Gastrocnemius medialis (tissue), 4 donors: ENCODE data around the gene PRR33. TPM values are rescaled to one million over a fixed set of nuclear protein-coding genes. Genes with fewer than 3 reads are reported as not detected.
"Not testable (repeated sequence)": the region's sequence is repeated elsewhere in the genome, so short reads cannot be mapped to it uniquely, and the experiment has no call there.

Experiments
- ATAC-seq, 2 donors: fragments of 150-250 bp; one replicate each; pipeline ENCODE4 v1.9.1; 2016
- DNase-seq, 2 donors: peaks; one replicate each; pipeline ENCODE4 v3.0.0-alpha.2; 2019
- H3K27ac ChIP-seq, 4 donors: fragments of 200-600 bp; sonication (generic); 1 replicate in 1 of 4; 2 replicates in 3 of 4; pipeline ENCODE4 v1.5.1; 2016 to 2018; ENCODE audit warnings: mild to moderate bottlenecking in 2 of 4, moderate library complexity in 1 of 4
- H3K27me3 ChIP-seq, 3 donors: fragments of 200-600 bp; sonication (generic) in 2 of 3; 1 replicate in 1 of 3; 2 replicates in 2 of 3; pipeline versions ENCODE4 v1.5.1 to v1.6.0; 2016 to 2019; ENCODE audit warnings: mild to moderate bottlenecking in 1 of 3, moderate library complexity in 1 of 3
- H3K36me3 ChIP-seq, 2 donors: fragments of 200-600 bp; sonication (generic) in 1 of 2; one replicate each; pipeline ENCODE4 v1.5.1; 2017 to 2018
- H3K4me1 ChIP-seq, 2 donors: fragments of 200-600 bp; sonication (generic) in 1 of 2; one replicate each; pipeline ENCODE4 v1.5.1; 2016 to 2017; ENCODE audit warnings: mild to moderate bottlenecking in 2 of 2
- H3K4me3 ChIP-seq, 4 donors: fragments of 200-600 bp; sonication (generic) in 3 of 4; 1 replicate in 1 of 4; 2 replicates in 3 of 4; pipeline ENCODE4 v1.5.1; 2016 to 2019; ENCODE audit warnings: mild to moderate bottlenecking in 2 of 4
- H3K9me3 ChIP-seq, 3 donors: fragments of 200-600 bp; sonication (generic) in 2 of 3; 1 replicate in 1 of 3; 2 replicates in 2 of 3; pipeline ENCODE4 v1.5.1; 2016 to 2019
- CTCF ChIP-seq, 5 experiments: fragments of 450-650 bp in 3 of 5; fragments of 200-600 bp in 2 of 5; sonication (generic) in 2 of 5; IDR thresholded peaks in 4 of 5; conservative IDR thresholded peaks in 1 of 5; 1 replicate in 4 of 5; 2 replicates in 1 of 5; pipeline ENCODE4 v1.5.1; 2016 to 2019; ENCODE audit warnings: antibody characterized with exemption in 5 of 5, mild to moderate bottlenecking in 3 of 5, moderate library complexity in 3 of 5
- POLR2A ChIP-seq, 2 donors: fragments of 450-650 bp; IDR thresholded peaks; one replicate each; pipeline ENCODE4 v1.6.1; 2017; ENCODE audit warnings: antibody characterized with exemption in 2 of 2, mild to moderate bottlenecking in 2 of 2, moderate library complexity in 2 of 2
- in situ Hi-C, 4 donors: fragments of 200-750 bp; cut with MboI; loops; one replicate each; pipeline versions ENCODE4 v1.15.0 to v1.8.0; 2017; ENCODE audit warnings: low sequenced_read_pairs in 4 of 4
- intact Hi-C: fragments of 100-400 bp; cut with DNase I; formaldehyde crosslinking; loops from one replicate; pipeline ENCODE4 v1.15.1; 2023; ENCODE audit warnings: low total_unique reads
- total RNA-seq, 4 donors: library from RNA; depleted of rRNA; stranded (reverse); fragments of >200 nt; gene quantifications; one replicate each; pipeline versions ENCODE4 v1.1.0 to v1.2.3, GENCODE V29; 2016

The PRR33 gene
- total RNA-seq, 4 donors from 2014 or later = 0.16 to 2.3 (median 1.0) TPM

DNA sequence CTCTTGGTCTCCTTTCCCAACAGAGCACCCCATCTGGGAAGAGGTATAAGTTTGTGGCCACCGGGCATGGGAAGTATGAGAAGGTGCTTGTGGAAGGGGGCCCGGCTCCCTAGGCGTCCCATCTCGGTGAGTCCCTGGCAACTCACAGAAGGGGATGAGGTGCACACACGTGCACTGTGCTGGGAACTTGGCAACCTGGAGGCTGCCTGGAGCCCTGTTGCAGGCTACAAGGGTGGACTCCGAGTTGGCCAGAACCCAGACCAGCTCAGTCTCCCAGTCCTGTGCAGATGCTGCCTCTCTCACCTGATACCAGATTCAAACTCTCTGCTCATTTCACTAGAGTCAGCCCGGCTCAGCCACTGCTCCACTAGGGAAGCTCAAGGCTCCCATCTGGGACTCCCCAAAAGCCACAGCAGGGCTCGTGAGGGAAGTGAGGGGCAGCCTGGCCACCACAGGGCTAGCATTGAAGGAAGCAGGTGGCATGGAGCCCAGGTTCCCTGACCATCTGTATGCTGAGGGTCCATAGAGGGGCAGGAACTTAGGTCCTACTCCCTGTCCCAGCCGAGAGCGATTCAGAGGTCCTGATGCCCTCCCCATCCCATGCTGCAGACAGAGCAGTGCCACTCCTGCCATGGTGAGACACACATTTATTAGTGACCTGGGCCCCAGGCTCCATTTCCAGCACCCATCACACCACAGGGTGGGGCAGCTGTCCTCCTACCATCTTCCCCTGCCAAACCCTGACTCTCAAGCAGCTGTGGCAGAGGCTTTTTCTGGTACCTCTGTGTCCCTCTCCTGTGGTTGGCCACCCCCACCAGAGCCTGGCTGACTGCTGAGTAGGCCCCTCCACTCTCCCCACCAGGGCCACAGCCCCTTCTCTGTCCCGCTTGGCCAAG is 4.0 kb downstream of the PRR33 start:
- Histone ChIP-seq H3K27ac (peak overlapping the region; percentile 15 to 87 (median 66)), H3K27me3 (no peaks in the 10 kb centered on the region), H3K4me1 (peaks cover 19 to 45% of the 10 kb centered on the region in 2 donors), H3K9me3 (no peaks in the 10 kb centered on the region), H3K36me3 (no peaks in the 10 kb centered on the region), H3K4me3 (no peak overlapping the region)
- intact Hi-C loops (no loop called here), in situ Hi-C loops (loop anchor here in 1 of 4 donors (25.0 kb wide), 1 partner anchor 275 kb away; the partner anchor contains the start of genes INS and TH)
- ATAC-seq (no peak), DNase-seq (peak in 1 of 2 donors; percentile 32)
- TF ChIP-seq CTCF (IDR thresholded peaks at IDR 0.05 in 4 of 5, conservative IDR thresholded peaks at IDR 0.05 in 1 of 5) = no peak
- TF ChIP-seq POLR2A (IDR thresholded peaks at IDR 0.05) = no peak

- H3K9me3 ChIP-seq, intact Hi-C loops, H3K27me3 ChIP-seq, H3K36me3 ChIP-seq, ATAC-seq, H3K4me3 ChIP-seq, DNase-seq: not testable (repeated sequence)
- in situ Hi-C loops = loop anchor here in 1 of 4 donors (25.0 kb wide), 1 partner anchor 276 kb away; the partner anchor contains the start of genes INS and TH
- Histone ChIP-seq H3K27ac (peak overlapping the region in 1 of 4 donors; percentile 14), H3K4me1 (peaks cover 22 to 46% of the 10 kb centered on the region in 2 donors)
These were observed 5.1 kb downstream of the PRR33 start for GRCh38 chr11:1886551-1886950.

DNA sequence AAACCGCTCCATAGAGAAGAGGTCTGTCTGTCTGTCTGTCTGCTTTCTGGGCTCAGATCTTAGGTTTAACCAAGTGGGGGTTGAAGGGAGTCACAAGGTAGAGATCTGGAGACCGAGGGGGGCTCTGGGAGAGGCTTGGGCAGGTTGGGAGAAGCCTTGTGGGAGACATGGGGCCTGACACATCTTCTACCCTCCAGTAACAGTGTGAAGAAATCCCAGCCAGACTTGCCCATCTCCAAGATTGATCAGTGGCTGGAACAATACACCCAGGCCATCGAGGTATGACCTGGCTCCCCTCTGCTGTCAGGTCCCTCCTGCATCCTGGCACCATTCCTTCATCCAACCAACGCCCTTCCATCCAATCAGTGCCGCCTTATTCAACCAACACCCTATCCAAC is 7.4 kb downstream of the PRR33 start:
- TF ChIP-seq CTCF (IDR thresholded peaks at IDR 0.05 in 4 of 5, conservative IDR thresholded peaks at IDR 0.05 in 1 of 5) = no peak
- no peak for TF ChIP-seq POLR2A (IDR thresholded peaks at IDR 0.05)
- in situ Hi-C loops (loop anchor here in 1 of 4 donors (25.0 kb wide), 1 partner anchor 278 kb away; the partner anchor contains the start of genes INS and TH), intact Hi-C loops (loop anchor here (5.0 kb wide), 1 partner anchor 47 kb away; the partner anchor contains the start of gene TNNI2)
- peaks cover 34 to 42% of the 10 kb centered on the region in 2 donors for H3K4me1 ChIP-seq
- no peak overlapping the region for H3K4me3 ChIP-seq
- DNase-seq (no peak), ATAC-seq (no peak)
- H3K9me3 ChIP-seq = no peaks in the 10 kb centered on the region
- no peaks in the 10 kb centered on the region for H3K36me3 ChIP-seq
- H3K27ac ChIP-seq = peak overlapping the region in 2 of 4 donors; percentile 88 to 89
- H3K27me3 ChIP-seq = no peaks in the 10 kb centered on the region

DNA sequence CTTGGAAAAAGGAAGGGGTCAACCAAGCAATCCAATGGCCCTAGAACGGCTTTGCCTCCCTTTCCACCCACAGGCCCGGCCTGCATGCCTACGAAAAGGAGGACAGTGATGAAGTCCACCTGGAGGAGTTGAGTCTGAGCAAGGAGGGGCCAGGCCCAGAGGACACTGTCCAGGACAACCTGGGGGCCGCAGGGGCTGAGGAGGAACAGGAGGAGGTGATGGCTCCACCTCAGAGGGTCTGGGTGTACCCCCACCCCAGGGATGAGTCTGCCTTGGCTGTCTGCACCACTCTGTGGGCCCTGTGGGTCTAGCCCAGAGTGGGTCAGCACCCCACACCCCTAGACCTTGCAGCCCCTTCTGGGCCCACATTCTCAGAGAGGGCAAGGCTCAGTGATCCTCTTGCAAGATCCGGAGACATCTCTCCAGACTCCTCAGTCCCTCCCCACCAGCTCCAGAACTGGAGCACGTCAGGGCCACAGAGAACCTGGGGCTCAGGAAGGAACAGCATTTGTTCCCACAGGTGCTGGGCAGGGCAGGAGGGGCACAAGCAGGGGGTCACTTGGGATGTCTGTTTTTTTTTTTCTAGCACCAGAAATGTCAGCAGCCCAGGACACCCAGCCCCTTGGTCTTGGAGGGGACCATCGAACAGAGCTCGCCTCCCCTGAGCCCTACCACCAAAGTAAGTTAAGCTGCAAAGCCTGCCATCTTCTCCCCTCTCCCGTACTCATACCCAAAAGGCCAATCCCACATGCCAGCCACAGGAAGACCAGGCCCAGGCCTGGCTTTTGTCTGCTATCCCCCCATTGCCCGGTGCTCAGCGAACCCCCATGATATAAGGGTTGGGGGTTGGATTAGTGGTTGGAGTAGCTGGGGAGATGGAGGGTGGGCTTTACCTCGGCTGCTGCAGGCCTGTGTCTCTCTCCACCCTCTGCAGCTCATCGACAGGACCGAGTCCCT is 8.1 kb downstream of the PRR33 start:
- TF ChIP-seq CTCF (IDR thresholded peaks at IDR 0.05 in 4 of 5, conservative IDR thresholded peaks at IDR 0.05 in 1 of 5) (no peak), POLR2A (IDR thresholded peaks at IDR 0.05) (no peak)
- in situ Hi-C loops (loop anchor here in 1 of 4 donors (25.0 kb wide), 1 partner anchor 279 kb away; the partner anchor contains the start of genes INS and TH), intact Hi-C loops (loop anchor here (2.0 to 5.0 kb wide), 2 partner anchors 33 to 46 kb away; partner anchors contain the start of gene TNNI2)
- Histone ChIP-seq H3K4me1 (peaks cover 31 to 37% of the 10 kb centered on the region in 2 donors), H3K9me3 (no peaks in the 10 kb centered on the region), H3K27ac (peak overlapping the region in 3 of 4 donors; percentile 87 to 89 (median 88)), H3K4me3 (no peak overlapping the region), H3K27me3 (no peaks in the 10 kb centered on the region), H3K36me3 (no peaks in the 10 kb centered on the region)
- ATAC-seq = no peak
- DNase-seq = no peak
